Measurements from ENCODE around the gene MCF2L. TPM values are rescaled to one million over a fixed set of nuclear protein-coding genes. Genes with fewer than 3 reads are reported as not detected.

The MCF2L gene
- total RNA-seq, 1 donor from 2014 or later, result 16.5 TPM

DNA sequence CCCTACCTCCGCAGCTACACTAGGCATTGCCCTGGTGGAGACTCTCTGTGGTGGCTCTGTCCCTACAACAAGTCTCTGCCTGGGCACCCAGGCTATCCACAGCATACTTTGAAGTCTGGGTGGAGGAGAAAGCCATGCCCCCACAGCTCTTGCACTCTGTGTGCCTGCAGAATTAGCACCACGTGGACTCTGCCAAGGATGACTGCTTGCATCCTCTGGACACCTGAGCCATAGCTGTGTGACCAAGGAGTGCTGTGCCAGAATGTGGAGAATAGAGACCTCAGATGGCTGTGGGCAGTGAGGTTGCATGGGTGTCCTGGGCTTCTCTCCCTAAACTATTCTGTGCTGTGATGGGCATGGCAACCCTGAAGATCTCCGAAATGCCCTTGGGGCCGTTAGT, 21.2 kb upstream of the MCF2L start:
- H3K4me3 Mint-ChIP-seq (ENCODE audit: unreplicated experiment), result no peak overlapping the region

DNA sequence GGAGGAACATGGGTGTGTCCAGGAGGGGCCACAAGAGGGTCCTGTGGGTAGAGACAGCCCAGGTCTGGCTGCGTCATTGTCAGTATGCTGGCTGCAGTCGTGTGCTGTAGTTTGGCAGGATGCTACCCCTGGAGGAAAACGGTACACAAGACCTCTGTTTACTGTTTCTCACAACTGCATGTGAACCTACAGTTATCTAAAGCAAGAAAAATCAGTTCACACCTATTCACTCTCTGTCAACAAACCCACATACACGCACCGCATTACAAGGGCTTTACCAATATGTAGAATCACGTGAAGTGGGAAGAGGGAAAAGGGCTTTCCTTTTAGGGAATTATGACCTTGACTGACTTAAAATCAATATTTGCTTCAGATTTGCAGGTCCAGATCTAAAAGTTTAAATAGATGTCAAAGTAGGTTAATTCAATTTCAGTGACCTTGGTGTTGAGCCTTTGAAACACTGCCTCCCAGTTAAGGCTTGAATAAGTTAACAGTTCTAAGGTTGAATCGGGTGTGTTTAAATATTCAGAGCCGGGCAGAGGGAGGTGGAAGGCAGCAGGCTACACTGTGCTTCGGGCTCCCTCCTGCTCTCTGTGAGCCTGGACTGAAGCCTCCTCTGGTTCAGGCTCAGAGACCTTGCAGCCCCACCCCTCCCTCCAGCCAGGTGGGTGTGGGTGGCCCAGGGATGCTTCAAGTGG, 17.2 kb upstream of the MCF2L start:
- no peaks in the 10 kb centered on the region for H3K36me3 Mint-ChIP-seq (ENCODE audit: low read depth, unreplicated experiment)
- no peaks in the 10 kb centered on the region for H3K9me3 Mint-ChIP-seq (ENCODE audit: unreplicated experiment)
- no peaks in the 10 kb centered on the region for H3K4me1 Mint-ChIP-seq (ENCODE audit: unreplicated experiment)
- no peaks in the 10 kb centered on the region for H3K27me3 Mint-ChIP-seq (ENCODE audit: unreplicated experiment)
- TF ChIP-seq, protein P1, sequence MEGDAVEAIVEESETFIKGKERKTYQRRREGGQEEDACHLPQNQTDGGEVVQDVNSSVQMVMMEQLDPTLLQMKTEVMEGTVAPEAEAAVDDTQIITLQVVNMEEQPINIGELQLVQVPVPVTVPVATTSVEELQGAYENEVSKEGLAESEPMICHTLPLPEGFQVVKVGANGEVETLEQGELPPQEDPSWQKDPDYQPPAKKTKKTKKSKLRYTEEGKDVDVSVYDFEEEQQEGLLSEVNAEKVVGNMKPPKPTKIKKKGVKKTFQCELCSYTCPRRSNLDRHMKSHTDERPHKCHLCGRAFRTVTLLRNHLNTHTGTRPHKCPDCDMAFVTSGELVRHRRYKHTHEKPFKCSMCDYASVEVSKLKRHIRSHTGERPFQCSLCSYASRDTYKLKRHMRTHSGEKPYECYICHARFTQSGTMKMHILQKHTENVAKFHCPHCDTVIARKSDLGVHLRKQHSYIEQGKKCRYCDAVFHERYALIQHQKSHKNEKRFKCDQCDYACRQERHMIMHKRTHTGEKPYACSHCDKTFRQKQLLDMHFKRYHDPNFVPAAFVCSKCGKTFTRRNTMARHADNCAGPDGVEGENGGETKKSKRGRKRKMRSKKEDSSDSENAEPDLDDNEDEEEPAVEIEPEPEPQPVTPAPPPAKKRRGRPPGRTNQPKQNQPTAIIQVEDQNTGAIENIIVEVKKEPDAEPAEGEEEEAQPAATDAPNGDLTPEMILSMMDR (IDR thresholded peaks at IDR 0.05; ENCODE audit: unreplicated experiment), result no peak
- no peak for DNase-seq (ENCODE audit: low spot score)
- H3K27ac Mint-ChIP-seq (ENCODE audit: unreplicated experiment), result no peak overlapping the region
- no peak overlapping the region for H3K4me3 Mint-ChIP-seq (ENCODE audit: unreplicated experiment)

More for the DNA sequence above, 21.2 kb upstream of the MCF2L start:
- Mint-ChIP-seq H3K27ac (ENCODE audit: unreplicated experiment) (no peak overlapping the region), H3K36me3 (ENCODE audit: low read depth, unreplicated experiment) (no peaks in the 10 kb centered on the region), H3K27me3 (ENCODE audit: unreplicated experiment) (peaks cover 5% of the 10 kb centered on the region), H3K4me1 (ENCODE audit: unreplicated experiment) (peaks cover 1% of the 10 kb centered on the region), H3K9me3 (ENCODE audit: unreplicated experiment) (no peaks in the 10 kb centered on the region)
- no peak for DNase-seq (ENCODE audit: low spot score)
- TF ChIP-seq, protein P1 (IDR thresholded peaks at IDR 0.05; ENCODE audit: unreplicated experiment), result no peak

DNA sequence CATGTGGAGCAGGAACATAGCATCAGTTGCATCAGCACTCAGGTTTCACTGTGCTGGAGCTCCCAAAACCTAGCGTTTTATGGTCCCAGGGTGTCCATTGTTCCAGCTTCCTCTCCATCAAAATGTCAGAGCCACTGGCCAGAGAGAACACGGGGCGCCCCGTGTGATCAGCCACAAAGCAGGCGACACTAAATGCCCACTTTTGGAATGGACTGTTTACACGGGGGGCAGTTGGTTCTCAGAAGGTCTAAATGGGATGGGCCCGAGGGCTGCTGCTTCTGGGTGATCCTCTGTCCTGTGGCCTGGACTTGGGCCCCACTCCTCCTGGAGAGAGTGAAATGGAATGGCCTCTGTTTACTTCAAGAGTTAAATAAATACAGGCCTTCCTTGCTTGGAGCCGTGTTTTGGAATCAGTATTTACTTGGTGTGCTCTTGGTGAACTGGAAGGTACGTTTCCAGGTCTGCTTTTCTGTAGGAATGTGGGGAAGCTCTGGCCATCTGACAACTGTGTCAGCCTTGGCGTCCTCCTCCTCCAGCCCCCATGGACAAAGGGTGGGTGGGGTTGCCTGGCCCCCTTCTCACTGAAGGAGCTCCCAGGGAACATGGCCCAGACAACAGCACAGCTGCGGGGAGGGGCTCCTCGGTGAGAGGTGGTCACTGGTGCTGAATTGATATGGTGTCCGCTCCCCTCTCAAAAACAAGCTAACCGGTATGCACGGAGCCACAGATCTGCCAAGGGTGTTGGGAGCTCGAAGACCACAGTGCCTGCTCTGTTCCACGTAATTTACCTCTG, 16.1 kb upstream of the MCF2L start:
- H3K4me1 Mint-ChIP-seq (ENCODE audit: unreplicated experiment), result no peaks in the 10 kb centered on the region
- H3K36me3 Mint-ChIP-seq (ENCODE audit: low read depth, unreplicated experiment), result no peaks in the 10 kb centered on the region
- H3K27me3 Mint-ChIP-seq (ENCODE audit: unreplicated experiment), result peaks cover 4% of the 10 kb centered on the region
- DNase-seq (ENCODE audit: low spot score), result no peak
- H3K4me3 Mint-ChIP-seq (ENCODE audit: unreplicated experiment), result no peak overlapping the region
- no peak overlapping the region for H3K27ac Mint-ChIP-seq (ENCODE audit: unreplicated experiment)
- TF ChIP-seq, protein P1 (IDR thresholded peaks at IDR 0.05; ENCODE audit: unreplicated experiment), result no peak
- H3K9me3 Mint-ChIP-seq (ENCODE audit: unreplicated experiment), result no peaks in the 10 kb centered on the region

DNA sequence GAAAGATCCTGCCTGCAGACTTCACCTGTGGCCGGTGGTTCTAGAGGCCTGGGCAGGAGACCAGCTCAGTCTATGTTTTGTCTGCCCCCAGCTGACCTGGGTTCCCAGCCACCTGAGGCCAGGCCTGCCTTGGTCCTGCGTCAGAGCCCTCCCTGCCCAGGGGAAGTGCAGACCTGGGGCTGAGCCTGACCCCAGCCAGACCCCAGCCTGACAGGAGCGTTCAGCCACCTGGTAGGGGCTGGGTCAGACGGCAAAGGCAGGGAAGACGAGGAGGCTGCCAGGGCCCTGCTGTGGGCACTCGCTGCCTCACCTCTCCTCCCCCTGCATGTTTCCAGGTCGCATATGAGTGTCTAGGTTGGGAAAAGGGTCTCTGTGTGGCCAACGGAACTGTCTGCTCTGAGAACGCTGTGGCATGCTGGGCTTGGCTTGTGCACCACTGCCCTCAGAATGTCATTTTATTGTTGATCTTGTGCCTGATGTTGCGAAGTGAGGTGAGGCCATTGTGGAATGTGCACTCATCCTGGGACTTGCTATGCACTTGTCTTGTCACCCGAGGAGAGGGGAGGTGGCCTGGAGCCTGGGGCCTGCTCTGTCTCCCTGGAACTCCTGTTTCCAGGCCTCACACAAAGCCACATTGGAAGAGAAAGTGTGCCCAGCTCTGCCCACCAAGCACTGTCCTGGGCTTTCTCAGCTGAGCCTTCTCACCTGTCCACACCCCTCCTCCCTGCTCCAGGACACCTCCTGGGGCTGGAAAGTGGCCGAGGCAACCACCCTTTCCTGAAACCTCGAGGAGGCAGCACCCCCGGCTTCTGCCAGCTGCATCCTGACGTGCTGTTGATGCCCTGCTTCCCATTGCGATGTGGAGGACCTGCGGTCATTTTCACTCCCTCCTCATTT, 15.2 kb upstream of the MCF2L start:
- Mint-ChIP-seq H3K27ac (ENCODE audit: unreplicated experiment) (no peak overlapping the region), H3K4me1 (ENCODE audit: unreplicated experiment) (peaks cover under 1% of the 10 kb centered on the region), H3K4me3 (ENCODE audit: unreplicated experiment) (no peak overlapping the region), H3K27me3 (ENCODE audit: unreplicated experiment) (peaks cover 4% of the 10 kb centered on the region), H3K36me3 (ENCODE audit: low read depth, unreplicated experiment) (no peaks in the 10 kb centered on the region), H3K9me3 (ENCODE audit: unreplicated experiment) (no peaks in the 10 kb centered on the region)
- DNase-seq (ENCODE audit: low spot score), result no peak
- TF ChIP-seq, protein P1 (IDR thresholded peaks at IDR 0.05; ENCODE audit: unreplicated experiment), result no peak
